HG02571 (cell line): Measurements from ENCODE around the gene DLGAP1.

Source experiments
- ATAC-seq: cut with Tn5 transposase; IDR thresholded peaks from one replicate; pipeline ENCODE4 v1.9.1; 2021; ENCODE audit warnings: mild to moderate bottlenecking, moderate library complexity; ENCODE audit not compliant: unreplicated experiment

Gene DLGAP1

GRCh38 chr18:4016391-4017049 is 438.6 kb downstream of the DLGAP1 start:
- ATAC-seq = no peak

DNA sequence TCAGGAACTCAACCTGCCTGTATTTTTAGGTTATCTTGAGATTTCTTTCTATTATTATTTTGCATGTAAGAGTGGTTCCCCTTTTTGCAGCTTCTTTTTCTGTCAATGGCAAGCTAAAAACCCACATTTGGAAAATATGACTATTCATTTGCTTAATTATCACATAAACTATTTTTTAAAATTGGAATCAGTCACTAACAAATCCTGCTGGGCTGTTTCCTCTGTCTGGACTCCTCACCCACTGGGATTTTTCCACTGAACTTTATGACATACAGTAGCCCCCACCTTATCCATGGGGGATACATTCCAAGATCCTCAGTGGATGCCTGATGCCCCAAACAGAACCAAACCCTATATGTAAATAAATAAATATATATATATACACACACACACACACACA is 447.3 kb downstream of the DLGAP1 start:
- ATAC-seq = no peak

GRCh38 chr18:4004183-4004829 is 450.8 kb downstream of the DLGAP1 start:
- no peak for ATAC-seq

- ATAC-seq = no peak
Measured at GRCh38 chr18:3998698-3999333, 456.3 kb downstream of the DLGAP1 start.

DNA sequence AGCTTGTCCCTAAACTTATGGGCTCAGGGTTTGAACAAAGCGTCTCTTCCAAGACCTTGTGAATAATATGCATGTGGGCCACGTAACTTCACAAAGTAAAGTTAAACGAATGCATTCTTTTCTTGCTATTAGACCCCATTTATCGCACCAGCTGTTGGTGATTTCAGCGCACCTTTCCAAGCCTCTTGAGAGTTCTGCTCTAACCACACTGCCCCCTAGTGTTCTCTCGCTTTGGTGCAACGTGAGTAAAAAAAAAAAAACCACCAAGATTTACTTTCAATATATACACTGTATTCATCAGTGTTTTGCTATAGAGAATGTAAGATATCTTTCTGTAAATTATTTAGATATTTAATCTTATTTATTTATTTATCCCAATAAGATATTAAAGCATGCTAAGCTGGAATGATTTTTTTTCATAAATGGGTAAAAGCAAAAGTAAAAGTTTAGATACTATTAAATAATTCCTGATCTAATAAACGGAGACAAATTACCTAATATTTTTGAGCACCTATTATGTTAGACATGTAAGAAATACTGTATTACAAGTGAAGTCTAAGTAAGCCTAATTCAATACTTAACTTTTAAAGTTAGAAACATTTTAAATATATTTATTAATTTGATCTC is 459.5 kb downstream of the DLGAP1 start:
- peak; percentile 59 for ATAC-seq

GRCh38 chr18:3993941-3994687 is 461.0 kb downstream of the DLGAP1 start:
- no peak for ATAC-seq

DNA sequence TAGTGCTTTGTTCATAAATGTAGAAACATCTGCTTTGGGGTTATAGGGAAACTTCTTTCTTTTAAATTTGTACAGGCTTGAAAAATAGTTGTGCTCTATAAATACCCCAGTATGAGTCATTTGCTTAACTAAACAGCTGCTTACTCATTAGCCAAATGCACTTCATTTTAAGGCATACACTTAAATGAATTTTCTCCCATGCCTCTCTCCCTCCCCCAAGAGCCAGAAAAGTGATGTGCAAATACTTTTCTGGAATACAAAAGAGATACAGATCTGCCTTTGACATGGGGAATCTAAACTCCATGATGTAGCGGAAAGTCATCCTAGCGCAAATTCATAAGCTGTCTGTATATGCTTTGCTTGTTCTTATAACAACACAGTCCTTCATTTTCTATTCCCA is 469.4 kb downstream of the DLGAP1 start:
- no peak for ATAC-seq

- ATAC-seq = no peak
Measured at GRCh38 chr18:3985020-3985419, 470.1 kb downstream of the DLGAP1 start.

- ATAC-seq = no peak
Measured at GRCh38 chr18:3984163-3984757, 470.8 kb downstream of the DLGAP1 start.

GRCh38 chr18:3983351-3983969 is 471.6 kb downstream of the DLGAP1 start:
- ATAC-seq = no peak

GRCh38 chr18:3982541-3982940 is 472.6 kb downstream of the DLGAP1 start:
- ATAC-seq = no peak

DNA sequence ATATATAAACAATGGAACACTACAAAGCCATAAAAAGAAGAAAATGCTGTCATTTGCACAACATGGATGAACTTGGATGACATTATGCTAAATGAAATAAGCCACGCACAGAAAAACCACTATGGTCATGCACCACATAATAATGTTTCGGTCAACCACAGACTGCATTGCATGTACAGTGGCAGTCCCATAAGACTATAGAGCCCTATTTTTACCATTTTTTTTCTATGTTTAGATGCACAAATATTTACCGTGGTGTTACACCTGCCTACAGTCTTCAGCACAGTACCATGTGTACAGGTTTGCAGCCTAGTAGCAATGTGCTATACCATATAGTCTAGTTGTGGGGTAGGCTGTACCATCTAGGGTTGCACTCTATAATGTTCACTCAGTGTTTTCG is 476.1 kb downstream of the DLGAP1 start:
- no peak for ATAC-seq

DNA sequence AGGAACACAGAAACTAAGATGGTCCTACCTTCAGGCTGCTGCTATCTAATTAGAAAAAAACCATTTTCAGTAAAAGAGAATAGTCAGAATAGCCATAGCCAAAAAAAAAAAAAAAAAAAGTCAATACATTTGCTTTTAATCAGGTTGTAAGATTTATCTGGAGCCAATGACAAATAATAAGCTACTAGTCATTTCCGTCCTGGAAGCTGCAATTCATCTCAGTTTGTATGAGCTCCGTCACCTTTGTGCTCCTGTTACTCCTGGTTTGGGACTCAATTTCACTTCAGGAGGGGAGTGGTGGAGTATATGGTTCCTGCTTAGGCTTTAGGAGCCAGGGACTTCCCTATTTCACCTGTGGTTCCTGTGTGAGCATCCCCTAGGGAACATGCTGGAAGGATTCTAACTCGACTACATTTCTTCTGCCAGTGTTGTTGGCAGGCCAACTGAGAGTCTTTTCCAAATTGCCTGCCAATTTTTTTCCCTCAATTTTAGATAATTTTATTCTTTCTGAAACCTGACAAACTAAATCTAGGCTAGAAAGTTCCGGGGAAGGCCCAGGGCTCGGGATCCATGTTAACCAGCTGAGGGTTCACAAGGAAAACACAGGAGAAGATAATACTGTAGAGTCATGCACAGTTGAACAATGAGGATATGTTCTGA is 481.8 kb downstream of the DLGAP1 start:
- ATAC-seq = no peak

GRCh38 chr18:3972291-3972930 is 482.7 kb downstream of the DLGAP1 start:
- ATAC-seq = no peak

DNA sequence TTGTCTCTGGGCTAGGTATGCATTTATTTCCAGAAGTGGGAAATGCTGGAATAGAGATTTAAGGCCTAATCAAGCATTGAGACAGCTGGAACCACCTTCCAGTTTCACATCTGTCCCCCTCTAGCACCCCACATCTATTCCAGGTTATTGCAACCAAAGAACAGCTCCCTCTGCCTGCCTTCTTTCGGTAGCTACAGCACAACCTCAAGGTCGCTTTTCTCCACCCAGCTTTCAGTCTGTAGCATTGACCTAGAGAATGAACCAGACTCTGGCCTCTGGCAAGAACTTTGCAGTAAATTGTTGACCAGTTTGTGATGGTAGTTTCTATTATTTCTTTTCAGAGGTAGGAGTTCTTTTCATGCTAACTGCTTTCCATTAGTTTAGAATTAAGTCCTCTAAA is 484.2 kb downstream of the DLGAP1 start:
- ATAC-seq = no peak

GRCh38 chr18:3967359-3968180 is 487.5 kb downstream of the DLGAP1 start:
- ATAC-seq = no peak

DNA sequence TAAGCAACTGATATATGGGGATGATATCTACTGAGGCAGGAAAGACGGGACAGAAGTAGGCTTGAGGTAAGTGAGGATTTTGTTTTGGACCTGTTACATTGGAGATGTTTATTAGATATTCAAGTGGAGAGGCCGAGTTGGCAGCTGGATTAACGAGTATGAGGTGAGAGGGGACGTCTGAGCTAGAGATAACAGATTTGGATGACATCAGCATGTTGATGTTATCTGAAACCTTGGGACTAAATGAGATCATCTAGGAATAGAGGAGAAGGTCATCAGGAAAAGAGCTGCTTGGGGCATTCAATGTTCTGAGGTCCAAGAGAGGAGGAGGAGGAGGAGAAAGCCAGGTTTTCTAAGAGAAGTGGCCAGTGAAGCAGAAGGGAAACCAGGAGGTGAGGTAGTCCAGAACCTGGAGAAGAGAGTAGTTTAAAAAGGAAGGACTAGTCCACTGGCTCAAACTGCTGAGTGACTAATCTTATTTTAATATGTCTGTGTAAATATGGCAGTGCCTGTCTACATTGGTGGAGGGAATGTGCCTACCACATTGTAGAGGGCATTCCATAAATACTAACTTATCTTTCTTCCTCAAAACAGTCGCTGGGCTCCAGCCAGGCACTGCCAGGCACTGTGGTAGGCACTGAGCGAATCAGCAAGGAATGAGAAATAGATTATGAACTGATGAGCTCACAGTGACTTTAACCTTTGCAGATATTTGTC is 488.3 kb downstream of the DLGAP1 start:
- no peak for ATAC-seq

DNA sequence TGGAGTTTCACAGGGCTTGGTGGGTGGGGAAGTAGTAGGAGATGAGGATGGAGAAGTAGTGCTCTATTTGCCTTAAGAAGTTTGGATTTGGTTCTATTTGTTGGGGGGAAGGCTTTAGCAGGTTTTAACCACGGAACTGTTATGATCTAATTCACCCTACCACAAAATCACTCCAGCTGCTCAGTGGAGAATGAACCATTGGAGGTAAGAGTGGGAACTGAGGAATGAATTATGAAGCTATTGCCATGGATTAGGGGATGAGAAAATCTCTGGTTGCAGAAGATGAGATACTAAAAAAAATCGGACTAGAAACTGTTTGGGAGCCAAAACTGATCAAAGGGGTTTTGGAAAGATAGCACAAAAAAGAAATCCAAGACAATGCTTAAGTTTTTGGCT is 488.9 kb downstream of the DLGAP1 start:
- no peak for ATAC-seq
